SK-N-MC (cell line): ENCODE data around the gene PCF11.

Experiments used
- EZH2 ChIP-seq: fragments of 200-600 bp; sonication (generic); IDR thresholded peaks from one replicate; pipeline ENCODE4 v1.6.1; 2017; ENCODE audit warnings: antibody characterized with exemption
- FOXP2 ChIP-seq: optimal IDR thresholded peaks from 2 replicates; pipeline ENCODE3; 2011; ENCODE audit warnings: mild to moderate bottlenecking, moderate library complexity; ENCODE audit not compliant: insufficient read depth; ENCODE audit errors: extremely low read length, control extremely low read depth
- POLR2AphosphoS5 ChIP-seq: IDR thresholded peaks from 2 replicates; pipeline ENCODE4 v1.6.1; 2012; ENCODE audit warnings: mild to moderate bottlenecking, low read depth, low read length, borderline replicate concordance

DNA sequence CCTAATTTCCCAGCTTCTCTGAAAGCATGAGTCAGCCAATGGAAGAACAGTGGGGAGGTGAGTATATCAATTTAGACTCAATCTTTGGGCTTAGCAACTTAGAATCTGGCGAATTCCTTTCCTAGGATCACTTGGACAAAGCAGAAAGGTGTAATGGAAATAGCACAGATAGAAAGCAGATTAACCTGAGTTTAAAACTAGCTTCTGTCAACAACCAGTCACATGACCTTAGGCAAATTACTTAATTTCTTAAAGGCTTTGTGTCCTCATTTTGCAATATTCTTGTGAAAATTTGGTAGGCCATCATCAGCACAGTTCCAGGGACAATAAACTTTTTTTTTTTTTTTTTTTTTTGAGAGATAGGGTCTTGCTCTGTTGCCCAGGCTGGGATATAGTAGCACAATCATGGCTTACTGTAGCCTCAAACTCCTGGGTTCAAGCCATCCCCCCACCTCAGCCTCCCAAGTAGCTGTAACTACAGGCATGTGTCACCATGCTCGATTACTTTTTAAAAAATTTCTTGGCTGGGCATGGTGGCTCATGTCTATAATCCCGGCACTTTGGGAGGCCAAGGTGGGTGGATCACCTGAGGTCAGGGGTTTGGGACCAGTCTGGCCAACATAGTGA is 40.8 kb upstream of the PCF11 start:
- TF ChIP-seq EZH2 (no peak), POLR2AphosphoS5 (no peak), FOXP2 (no peak)
